ENCODE data around the gene DPH1.

DPH1 gene

DNA sequence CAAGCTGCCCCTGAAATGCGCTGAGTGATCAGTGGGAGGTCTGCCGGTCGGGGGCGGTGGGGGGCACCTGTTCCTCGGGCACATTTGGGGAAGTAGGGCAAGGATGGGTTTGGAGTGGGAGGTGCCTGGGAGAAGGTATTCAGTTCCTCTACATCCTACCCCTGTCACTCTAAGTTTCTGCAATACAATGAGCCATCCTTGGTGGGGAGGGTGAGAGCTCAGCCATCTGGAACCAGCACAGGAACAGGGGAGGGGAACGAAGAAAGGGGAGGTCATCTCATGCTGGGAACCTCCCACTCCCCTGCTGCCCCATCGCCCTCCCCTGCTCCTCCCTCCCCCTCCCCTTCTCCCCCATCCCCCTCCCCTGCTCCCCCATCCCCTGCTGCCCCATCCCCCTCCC is 4.2 kb downstream of the DPH1 start:
- no peak overlapping the region for H3K4me3 ChIP-seq (ENCODE audit: low read length)
- H3K27me3 ChIP-seq (ENCODE audit: control insufficient read depth, insufficient read depth, low read length) = peaks cover 7% of the 10 kb centered on the region
- peaks cover 3% of the 10 kb centered on the region for H3K36me3 ChIP-seq (ENCODE audit: control insufficient read depth, low read depth, low read length)
- no peak overlapping the region for H3K27ac ChIP-seq (ENCODE audit: low read length)
- H3K9me3 ChIP-seq (ENCODE audit: control insufficient read depth, low read depth, low read length) = no peaks in the 10 kb centered on the region
- no peak overlapping the region for H3K9ac ChIP-seq (ENCODE audit: low read length)
- H3K4me1 ChIP-seq (ENCODE audit: control insufficient read depth, low read depth, low read length) = peaks cover 11% of the 10 kb centered on the region

- H3K27ac ChIP-seq (ENCODE audit: low read length) = no peak overlapping the region
- no peak overlapping the region for H3K4me3 ChIP-seq (ENCODE audit: low read length)
- no peak overlapping the region for H3K9ac ChIP-seq (ENCODE audit: low read length)
- H3K36me3 ChIP-seq (ENCODE audit: control insufficient read depth, low read depth, low read length) = peaks cover 3% of the 10 kb centered on the region
- H3K4me1 ChIP-seq (ENCODE audit: control insufficient read depth, low read depth, low read length) = peaks cover 7% of the 10 kb centered on the region
- no peaks in the 10 kb centered on the region for H3K27me3 ChIP-seq (ENCODE audit: control insufficient read depth, insufficient read depth, low read length)
- no peaks in the 10 kb centered on the region for H3K9me3 ChIP-seq (ENCODE audit: control insufficient read depth, low read depth, low read length)
Observed at GRCh38 chr17:2034806-2035540, 5.0 kb downstream of the DPH1 start.

DNA sequence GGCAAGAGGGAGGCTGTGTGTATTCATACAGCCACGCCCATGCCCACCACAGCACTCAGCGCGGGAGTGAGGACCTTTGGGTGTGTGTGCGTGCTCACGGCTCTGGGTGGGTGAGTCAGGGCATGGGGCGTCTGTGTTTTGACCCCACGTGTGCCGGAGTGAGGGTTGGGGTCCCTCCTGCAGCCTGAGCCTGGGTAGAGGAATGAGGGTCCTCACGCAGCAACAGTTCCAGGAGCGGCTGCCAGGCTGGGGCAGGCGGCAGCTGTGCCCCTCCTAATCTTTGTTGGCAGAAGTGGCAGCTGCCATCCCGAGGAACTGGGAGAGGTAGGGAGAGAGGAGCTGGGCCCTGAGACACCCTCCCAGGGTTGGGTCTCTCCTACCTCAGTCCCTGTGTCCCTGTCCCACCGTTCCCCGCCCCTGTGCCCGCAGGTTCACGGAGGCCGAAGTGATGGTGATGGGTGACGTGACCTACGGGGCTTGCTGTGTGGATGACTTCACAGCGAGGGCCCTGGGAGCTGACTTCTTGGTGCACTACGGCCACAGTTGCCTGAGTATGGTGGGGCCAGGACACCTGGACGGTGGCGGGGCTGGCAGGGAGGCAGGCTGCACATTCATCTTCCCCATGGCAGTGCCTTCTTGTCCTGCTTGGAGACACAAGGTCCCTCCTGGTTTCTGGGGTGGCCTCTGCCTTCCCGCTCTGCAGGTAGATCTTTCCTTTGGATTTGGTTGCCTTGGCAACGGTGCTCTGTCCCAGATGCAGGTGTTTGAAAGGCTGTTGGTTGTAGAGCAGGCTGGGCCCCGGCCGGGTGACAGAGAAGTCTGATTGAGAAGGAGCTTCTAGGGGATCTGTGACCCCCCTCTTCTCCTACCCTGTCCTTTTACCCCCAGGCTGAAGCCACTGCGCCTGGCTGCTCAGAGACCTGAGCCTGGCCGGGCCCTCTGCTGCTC is 5.9 kb downstream of the DPH1 start:
- Histone ChIP-seq H3K36me3 (ENCODE audit: control insufficient read depth, low read depth, low read length) (peaks cover 3% of the 10 kb centered on the region), H3K4me1 (ENCODE audit: control insufficient read depth, low read depth, low read length) (peaks cover 5% of the 10 kb centered on the region), H3K4me3 (ENCODE audit: low read length) (no peak overlapping the region), H3K9ac (ENCODE audit: low read length) (no peak overlapping the region), H3K27ac (ENCODE audit: low read length) (no peak overlapping the region), H3K9me3 (ENCODE audit: control insufficient read depth, low read depth, low read length) (no peaks in the 10 kb centered on the region), H3K27me3 (ENCODE audit: control insufficient read depth, insufficient read depth, low read length) (no peaks in the 10 kb centered on the region)

DNA sequence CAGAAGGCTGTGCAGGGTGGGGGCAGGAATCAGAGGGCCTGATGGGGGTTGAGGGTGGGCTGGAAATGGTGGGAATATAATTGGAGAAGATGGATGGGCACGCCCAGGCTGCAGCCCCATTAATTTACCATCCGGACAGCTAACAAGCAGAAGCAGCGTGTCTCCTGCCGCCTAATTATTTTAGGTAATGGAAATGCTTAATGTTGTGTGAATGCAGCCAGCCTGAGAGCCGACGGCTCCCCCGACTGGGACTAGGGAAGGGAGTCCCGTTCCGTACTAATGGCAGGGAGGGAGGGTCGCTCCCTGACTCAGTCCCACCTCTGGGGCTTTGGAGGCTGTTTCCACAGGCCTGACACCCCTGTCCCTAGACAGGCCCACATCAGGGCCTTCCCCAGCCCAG is 7.2 kb downstream of the DPH1 start:
- Histone ChIP-seq H3K9me3 (ENCODE audit: control insufficient read depth, low read depth, low read length) (no peaks in the 10 kb centered on the region), H3K4me3 (ENCODE audit: low read length) (no peak overlapping the region), H3K4me1 (ENCODE audit: control insufficient read depth, low read depth, low read length) (peaks cover 4% of the 10 kb centered on the region), H3K36me3 (ENCODE audit: control insufficient read depth, low read depth, low read length) (peaks cover 3% of the 10 kb centered on the region), H3K9ac (ENCODE audit: low read length) (no peak overlapping the region), H3K27ac (ENCODE audit: low read length) (no peak overlapping the region), H3K27me3 (ENCODE audit: control insufficient read depth, insufficient read depth, low read length) (no peaks in the 10 kb centered on the region)

DNA sequence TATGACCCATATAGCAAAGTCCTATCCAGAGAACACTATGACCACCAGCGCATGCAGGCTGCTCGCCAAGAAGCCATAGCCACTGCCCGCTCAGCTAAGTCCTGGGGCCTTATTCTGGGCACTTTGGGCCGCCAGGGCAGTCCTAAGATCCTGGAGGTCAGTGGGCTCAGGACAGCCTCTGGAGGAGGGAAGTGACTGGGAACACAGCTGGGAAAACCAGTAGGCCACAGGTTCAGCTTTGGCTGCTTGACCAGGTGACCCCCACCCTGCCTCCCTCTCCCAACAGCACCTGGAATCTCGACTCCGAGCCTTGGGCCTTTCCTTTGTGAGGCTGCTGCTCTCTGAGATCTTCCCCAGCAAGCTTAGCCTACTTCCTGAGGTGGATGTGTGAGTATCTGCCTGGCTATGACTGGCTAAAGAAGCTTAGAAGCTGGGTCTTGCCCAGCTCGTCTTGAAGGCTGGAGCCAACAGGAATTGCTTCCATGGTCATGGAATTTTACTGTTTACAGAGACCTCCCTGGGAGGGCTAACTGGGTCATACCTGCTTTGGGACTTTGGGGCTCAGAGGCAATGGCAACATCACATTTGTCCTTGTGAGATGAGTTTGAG is 10.4 kb downstream of the DPH1 start:
- H3K36me3 ChIP-seq (ENCODE audit: control insufficient read depth, low read depth, low read length) = peaks cover 3% of the 10 kb centered on the region

DNA sequence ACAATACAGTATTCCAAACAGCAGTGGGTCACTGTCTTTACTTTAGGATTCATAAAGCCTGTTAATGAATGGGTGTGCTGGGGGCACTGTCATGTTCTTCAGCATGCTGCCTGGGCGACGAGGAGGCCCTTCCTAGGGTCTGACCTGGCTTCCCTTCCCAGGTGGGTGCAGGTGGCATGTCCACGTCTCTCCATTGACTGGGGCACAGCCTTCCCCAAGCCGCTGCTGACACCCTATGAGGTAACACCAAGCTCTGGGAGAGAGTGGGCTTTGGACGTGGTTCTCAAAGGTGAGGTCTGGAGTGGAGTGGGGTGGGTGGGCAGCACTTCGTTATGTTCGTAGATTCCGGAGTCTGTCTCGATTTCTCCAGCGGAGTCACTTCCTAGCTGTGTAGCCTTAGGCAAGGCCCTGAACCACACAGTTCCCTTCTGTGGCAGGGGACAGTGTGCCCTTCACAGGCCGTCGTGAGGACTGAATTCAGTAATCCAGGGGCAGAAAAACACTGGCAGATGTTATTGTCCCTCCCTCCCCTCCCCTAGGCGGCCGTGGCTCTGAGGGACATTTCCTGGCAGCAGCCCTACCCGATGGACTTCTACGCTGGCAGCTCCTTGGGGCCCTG is 11.1 kb downstream of the DPH1 start:
- peak overlapping the region; percentile 78 for H3K4me3 ChIP-seq (ENCODE audit: low read length)

More for the DNA sequence above, 10.4 kb downstream of the DPH1 start:
- Histone ChIP-seq H3K4me1 (ENCODE audit: control insufficient read depth, low read depth, low read length) (peaks cover 5% of the 10 kb centered on the region), H3K9me3 (ENCODE audit: control insufficient read depth, low read depth, low read length) (no peaks in the 10 kb centered on the region), H3K27me3 (ENCODE audit: control insufficient read depth, insufficient read depth, low read length) (peaks cover 6% of the 10 kb centered on the region), H3K27ac (ENCODE audit: low read length) (no peak overlapping the region), H3K4me3 (ENCODE audit: low read length) (no peak overlapping the region), H3K9ac (ENCODE audit: low read length) (no peak overlapping the region)

GRCh38 chr17:2041561-2042389 is 11.8 kb downstream of the DPH1 start, which contains the start of gene OVCA2:
OVCA2 (plus strand) TSS chr17:2042022; CDS start chr17:2042048, 26 bp downstream.
- Histone ChIP-seq H3K4me1 (ENCODE audit: control insufficient read depth, low read depth, low read length) (peaks cover 5% of the 10 kb centered on the region), H3K36me3 (ENCODE audit: control insufficient read depth, low read depth, low read length) (no peaks in the 10 kb centered on the region), H3K9ac (ENCODE audit: low read length) (peak within 1 kb of the TSS; percentile 81), H3K27ac (ENCODE audit: low read length) (peak within 1 kb of the TSS; percentile 51), H3K27me3 (ENCODE audit: control insufficient read depth, insufficient read depth, low read length) (peaks cover 11% of the 10 kb centered on the region), H3K9me3 (ENCODE audit: control insufficient read depth, low read depth, low read length) (no peaks in the 10 kb centered on the region), H3K4me3 (ENCODE audit: low read length) (peak within 1 kb of the TSS; percentile 78)

More for the DNA sequence above, 11.1 kb downstream of the DPH1 start:
- H3K27me3 ChIP-seq (ENCODE audit: control insufficient read depth, insufficient read depth, low read length) = peaks cover 9% of the 10 kb centered on the region
- no peak overlapping the region for H3K27ac ChIP-seq (ENCODE audit: low read length)
- H3K9ac ChIP-seq (ENCODE audit: low read length) = peak overlapping the region; percentile 20
- peaks cover 3% of the 10 kb centered on the region for H3K36me3 ChIP-seq (ENCODE audit: control insufficient read depth, low read depth, low read length)
- H3K9me3 ChIP-seq (ENCODE audit: control insufficient read depth, low read depth, low read length) = no peaks in the 10 kb centered on the region
- peaks cover 5% of the 10 kb centered on the region for H3K4me1 ChIP-seq (ENCODE audit: control insufficient read depth, low read depth, low read length)

DNA sequence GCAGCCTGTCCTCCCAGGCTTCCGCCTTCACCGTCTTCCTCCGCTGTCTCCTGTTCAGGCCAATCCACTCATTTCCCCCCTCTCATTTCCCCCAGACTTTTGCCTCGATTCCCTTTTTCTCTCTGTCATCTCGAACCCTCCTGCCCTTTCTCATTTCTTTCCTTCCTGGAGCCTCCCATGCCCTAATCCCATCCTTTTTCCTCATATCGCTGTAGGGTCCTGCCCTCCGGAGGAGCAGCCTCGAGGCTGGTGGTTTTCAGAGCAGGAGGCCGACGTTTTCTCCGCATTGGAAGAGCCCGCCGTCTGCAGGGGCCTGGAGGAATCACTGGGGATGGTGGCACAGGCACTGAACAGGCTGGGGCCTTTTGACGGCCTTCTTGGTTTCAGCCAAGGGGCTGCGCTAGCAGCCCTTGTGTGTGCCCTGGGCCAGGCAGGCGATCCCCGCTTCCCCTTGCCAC is 12.5 kb downstream of the DPH1 start:
- Histone ChIP-seq H3K27ac (ENCODE audit: low read length) (peak overlapping the region; percentile 51), H3K36me3 (ENCODE audit: control insufficient read depth, low read depth, low read length) (no peaks in the 10 kb centered on the region)

DNA sequence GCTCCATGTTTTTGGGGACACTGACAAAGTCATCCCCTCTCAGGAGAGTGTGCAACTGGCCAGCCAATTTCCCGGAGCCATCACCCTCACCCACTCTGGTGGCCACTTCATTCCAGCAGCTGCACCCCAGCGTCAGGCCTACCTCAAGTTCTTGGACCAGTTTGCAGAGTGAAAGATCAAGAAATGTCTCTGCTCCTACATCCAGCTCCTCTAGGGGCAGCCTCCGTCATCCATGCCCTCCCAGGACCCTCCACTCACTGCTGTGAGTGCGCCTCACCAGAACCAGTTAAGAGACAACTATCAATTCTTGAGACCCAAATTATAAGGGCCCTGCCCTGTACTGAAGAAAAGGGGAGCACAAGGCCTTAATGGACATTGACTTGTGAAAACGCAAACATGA is 13.0 kb downstream of the DPH1 start:
- Histone ChIP-seq H3K9me3 (ENCODE audit: control insufficient read depth, low read depth, low read length) (no peaks in the 10 kb centered on the region), H3K27ac (ENCODE audit: low read length) (no peak overlapping the region), H3K4me1 (ENCODE audit: control insufficient read depth, low read depth, low read length) (peaks cover 5% of the 10 kb centered on the region), H3K27me3 (ENCODE audit: control insufficient read depth, insufficient read depth, low read length) (peaks cover 18% of the 10 kb centered on the region), H3K4me3 (ENCODE audit: low read length) (peak overlapping the region; percentile 78), H3K9ac (ENCODE audit: low read length) (peak overlapping the region; percentile 81), H3K36me3 (ENCODE audit: control insufficient read depth, low read depth, low read length) (no peaks in the 10 kb centered on the region)

More for the DNA sequence above, 12.5 kb downstream of the DPH1 start:
- peaks cover 13% of the 10 kb centered on the region for H3K27me3 ChIP-seq (ENCODE audit: control insufficient read depth, insufficient read depth, low read length)
- H3K4me1 ChIP-seq (ENCODE audit: control insufficient read depth, low read depth, low read length) = peaks cover 5% of the 10 kb centered on the region
- H3K4me3 ChIP-seq (ENCODE audit: low read length) = peak overlapping the region; percentile 78
- peak overlapping the region; percentile 81 for H3K9ac ChIP-seq (ENCODE audit: low read length)
- H3K9me3 ChIP-seq (ENCODE audit: control insufficient read depth, low read depth, low read length) = no peaks in the 10 kb centered on the region

- H3K4me3 ChIP-seq (ENCODE audit: low read length) = no peak overlapping the region
- no peaks in the 10 kb centered on the region for H3K36me3 ChIP-seq (ENCODE audit: control insufficient read depth, low read depth, low read length)
- H3K4me1 ChIP-seq (ENCODE audit: control insufficient read depth, low read depth, low read length) = peaks cover 5% of the 10 kb centered on the region
- H3K9me3 ChIP-seq (ENCODE audit: control insufficient read depth, low read depth, low read length) = no peaks in the 10 kb centered on the region
- H3K27ac ChIP-seq (ENCODE audit: low read length) = no peak overlapping the region
- H3K9ac ChIP-seq (ENCODE audit: low read length) = no peak overlapping the region
- H3K27me3 ChIP-seq (ENCODE audit: control insufficient read depth, insufficient read depth, low read length) = peaks cover 27% of the 10 kb centered on the region
Observed at GRCh38 chr17:2043785-2044184, 13.8 kb downstream of the DPH1 start.
